HG02571 (cell line): ENCODE results near the gene STXBP5.

Experiments used
- ATAC-seq: cut with Tn5 transposase; IDR thresholded peaks from one replicate; pipeline ENCODE4 v1.9.1; 2021; ENCODE audit warnings: mild to moderate bottlenecking, moderate library complexity; ENCODE audit not compliant: unreplicated experiment

Gene STXBP5

GRCh38 chr6:147204060-147204785 is at the start of gene STXBP5:
Gene STXBP5 (plus strand): TSS chr6:147204417. CDS start chr6:147204533, 116 bp downstream.
- peak; percentile 28 for ATAC-seq

- ATAC-seq: no peak
Measured at GRCh38 chr6:147154454-147154853, 49.8 kb upstream of the STXBP5 start.

DNA sequence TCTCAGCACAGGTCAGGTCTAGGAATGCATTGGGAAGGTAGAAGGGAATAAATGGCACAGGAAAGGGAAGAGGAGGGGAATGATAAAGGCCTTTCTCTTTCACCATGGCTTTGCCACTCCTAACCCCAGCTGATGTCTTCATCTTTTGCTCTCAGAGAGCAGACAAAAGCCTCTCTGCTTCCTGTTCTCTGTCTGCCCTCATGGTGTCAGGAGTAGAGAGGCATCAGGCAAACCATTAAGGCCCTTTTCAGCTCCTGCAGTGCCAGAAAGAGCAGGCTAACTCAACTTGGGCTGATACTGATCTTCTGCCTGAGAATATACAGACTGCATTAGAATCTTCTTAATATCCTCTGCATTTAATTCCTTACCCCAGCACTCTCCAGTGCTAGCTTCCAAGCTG is 48.0 kb upstream of the STXBP5 start:
- ATAC-seq: no peak

- no peak for ATAC-seq
Measured at GRCh38 chr6:147156799-147157382, 47.3 kb upstream of the STXBP5 start.

DNA sequence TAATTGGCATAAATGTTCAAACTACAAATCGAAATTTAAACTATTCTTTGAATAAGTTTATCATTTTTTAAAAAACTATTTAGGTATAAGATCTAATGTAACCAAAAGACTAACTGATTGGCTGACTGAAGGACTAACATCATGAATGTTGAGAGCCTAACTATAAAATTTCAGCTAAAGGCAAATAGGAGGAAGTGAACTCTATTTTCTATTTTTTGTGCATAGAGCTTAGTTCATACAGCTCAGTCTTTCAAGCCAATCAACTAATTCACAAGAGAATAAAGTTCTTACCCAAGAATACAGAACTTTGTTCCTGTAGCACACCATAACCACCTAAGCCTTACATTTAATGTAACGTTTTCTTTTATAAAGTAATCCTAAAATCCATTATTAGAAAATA is 46.3 kb upstream of the STXBP5 start:
- no peak for ATAC-seq

GRCh38 chr6:147158881-147159280 is 45.3 kb upstream of the STXBP5 start:
- ATAC-seq: no peak

DNA sequence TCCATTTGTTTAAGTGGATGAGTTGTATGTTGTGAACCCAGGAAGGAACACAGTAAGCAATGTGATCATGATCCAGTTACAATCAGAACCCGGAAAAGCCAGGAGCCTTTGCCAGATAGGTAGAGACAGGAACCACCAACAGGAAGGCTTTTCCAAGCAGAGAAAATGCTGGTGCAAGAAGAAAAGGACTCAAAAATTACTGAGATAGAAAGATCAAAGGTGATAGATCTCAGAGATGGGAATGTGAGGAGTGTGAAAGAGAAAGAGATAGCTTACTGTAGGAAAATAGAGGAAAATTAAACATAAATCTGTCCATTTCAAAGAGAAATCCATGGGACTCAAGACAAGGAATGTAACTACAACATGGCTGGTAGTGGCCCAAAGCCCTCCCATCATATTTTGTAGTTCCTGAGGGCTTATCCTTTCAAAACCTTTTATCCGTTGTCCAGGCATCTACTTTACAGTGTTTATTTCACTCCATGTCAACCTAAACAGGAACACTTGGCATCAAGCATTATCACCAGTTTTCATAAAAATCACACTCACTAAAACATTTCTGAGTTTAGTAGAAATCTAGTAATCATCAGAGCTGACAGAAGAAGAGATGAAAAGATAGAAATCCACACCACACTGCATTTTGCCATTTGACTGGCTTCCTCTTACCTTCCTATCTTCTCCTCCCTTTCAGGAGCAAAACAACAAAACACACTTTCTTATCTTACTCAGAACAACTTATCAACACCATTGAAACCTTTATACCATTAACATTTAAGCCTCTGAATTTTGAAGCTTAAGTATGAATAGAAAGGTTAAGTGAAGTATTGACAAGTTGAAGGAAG is 44.5 kb upstream of the STXBP5 start:
- ATAC-seq: no peak

DNA sequence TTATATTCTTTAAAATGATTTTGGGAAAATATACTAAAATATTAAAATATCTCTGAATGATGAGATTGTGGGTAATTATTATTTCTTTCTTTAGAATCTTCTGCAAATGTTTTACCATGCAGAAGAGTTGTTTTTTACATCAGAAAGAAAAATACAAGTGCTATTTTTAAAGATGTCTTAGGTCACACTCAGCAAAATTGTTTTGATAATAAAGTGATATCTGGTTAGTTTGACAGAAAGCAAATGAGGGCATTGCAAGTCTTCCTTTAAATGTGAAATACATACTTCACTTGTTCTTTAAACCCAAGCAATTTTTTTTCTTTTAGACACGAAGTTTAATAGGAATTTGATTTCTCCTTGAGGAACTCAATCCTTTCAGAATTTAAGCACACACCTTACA is 43.6 kb upstream of the STXBP5 start:
- ATAC-seq: no peak

DNA sequence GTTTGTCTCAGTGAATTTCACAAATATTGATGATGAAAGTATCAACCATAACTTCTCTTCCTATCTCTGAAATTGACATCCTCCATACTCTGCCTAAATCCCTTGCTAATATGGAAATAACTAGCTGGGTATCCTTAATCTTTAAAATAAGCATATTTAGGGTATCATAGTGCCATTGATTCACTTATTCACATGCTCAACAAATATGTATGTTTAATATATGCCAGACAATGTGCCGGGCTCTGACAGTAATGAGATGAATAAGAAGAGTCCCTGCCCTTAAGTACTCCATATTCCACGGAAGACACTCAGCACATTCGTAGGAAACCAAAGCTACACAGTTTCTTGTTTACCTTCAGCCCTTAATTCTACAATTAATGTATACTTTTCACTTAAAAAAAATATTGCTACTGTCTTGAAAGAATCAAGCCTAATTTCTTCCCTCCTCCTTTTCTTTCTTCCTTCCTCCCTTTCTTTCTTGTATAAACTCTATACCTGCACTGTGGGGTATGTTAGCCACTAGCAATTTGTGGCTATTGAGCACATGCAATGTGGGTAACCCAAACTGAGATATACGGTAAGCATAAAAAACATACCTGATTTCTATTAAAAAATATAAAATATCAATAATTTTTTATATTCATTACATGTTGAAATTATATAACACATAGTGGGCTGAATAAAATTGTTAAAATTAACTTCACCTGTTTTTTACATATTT is 42.8 kb upstream of the STXBP5 start:
- ATAC-seq: no peak

DNA sequence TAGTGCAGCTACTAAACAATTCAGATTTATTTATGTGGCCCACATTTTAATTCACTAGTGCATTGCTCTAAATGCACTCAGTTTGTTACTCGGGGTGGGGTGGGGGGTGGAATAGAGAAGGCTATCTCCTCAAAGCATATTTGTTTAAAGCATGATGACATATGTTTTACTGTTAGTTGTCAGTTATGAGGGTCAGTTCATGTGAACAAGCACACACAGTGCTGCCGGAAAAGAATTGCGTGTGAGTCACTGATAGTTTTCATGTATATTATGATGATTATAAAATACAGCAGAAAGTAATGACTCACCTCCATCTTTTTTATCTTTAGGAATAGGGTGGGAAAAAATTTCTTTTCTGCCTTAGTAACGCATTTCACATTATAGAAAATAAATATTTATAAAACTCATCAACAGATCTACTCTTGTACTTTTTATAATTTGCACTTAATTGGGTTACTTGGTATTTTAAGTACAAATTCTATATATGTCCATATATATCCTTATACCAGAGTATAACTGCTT is 42.2 kb upstream of the STXBP5 start:
- no peak for ATAC-seq

DNA sequence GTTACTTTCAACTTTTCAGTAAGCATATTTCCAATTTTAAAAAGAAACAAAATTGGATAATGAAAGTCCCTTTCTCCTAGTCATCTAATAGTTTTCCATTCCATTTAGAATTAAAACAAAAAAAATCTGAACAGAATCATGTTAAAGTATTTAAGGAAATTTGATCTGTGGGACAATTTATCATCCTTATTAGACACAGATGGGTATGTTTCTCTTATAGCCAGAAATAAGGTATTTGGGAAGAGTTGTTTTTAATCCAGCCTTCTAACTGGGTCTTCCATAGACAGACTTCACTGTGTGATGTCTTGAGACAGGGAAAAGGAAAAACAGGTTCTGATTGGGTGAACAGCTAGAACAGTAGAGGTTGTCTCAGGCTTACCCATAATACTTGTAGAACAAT is 39.5 kb upstream of the STXBP5 start:
- ATAC-seq: no peak

- ATAC-seq: no peak
Measured at GRCh38 chr6:147166360-147166944, 37.8 kb upstream of the STXBP5 start.

DNA sequence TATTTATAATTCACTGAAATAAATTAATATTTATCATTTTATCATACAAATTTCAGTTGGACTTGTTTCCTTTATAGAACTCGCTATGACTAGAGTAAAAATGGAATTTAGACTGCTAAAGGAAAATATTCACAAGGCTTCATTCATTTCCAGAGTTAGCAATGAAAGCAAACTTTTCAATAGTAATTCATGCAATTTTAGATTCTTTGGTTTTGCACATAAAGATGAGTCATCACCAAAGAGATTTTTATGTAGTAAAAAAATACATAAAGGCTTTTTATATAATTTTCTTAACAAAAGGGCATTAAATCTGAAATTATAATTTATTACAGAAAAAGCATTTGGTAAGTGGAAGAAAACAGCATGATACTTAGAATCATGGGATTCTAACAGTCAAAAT is 37.2 kb upstream of the STXBP5 start:
- ATAC-seq: no peak

GRCh38 chr6:147167576-147168461 is 36.4 kb upstream of the STXBP5 start:
- ATAC-seq: no peak

GRCh38 chr6:147169529-147169928 is 34.7 kb upstream of the STXBP5 start:
- ATAC-seq: no peak

- no peak for ATAC-seq
Measured at GRCh38 chr6:147170269-147170668, 33.9 kb upstream of the STXBP5 start.

- ATAC-seq: no peak
Measured at GRCh38 chr6:147173140-147173539, 31.1 kb upstream of the STXBP5 start.

- ATAC-seq: no peak
Measured at GRCh38 chr6:147173675-147174308, 30.4 kb upstream of the STXBP5 start.

GRCh38 chr6:147176795-147177194 is 27.4 kb upstream of the STXBP5 start:
- no peak for ATAC-seq
